Right lung (tissue), 5 donors: ENCODE measurements around the gene PAPSS2. TPM values are rescaled to one million over a fixed set of nuclear protein-coding genes. Genes with fewer than 3 reads are reported as not detected.

Experiments used
- DNase-seq, 2 donors: peaks; one replicate each; pipeline ENCODE4 v3.0.0-alpha.2; 2013
- polyA plus RNA-seq, 5 donors: library from polyadenylated mRNA; unstranded; fragments of 120-200 nt; gene quantifications; one replicate each; pipeline versions ENCODE4 v1.2.1 to v1.2.3, GENCODE V29; 2013; ENCODE audit warnings: inconsistent platforms in 1 of 5, low replicate concordance in 1 of 5; ENCODE audit not compliant: insufficient read length in 5 of 5, insufficient read depth in 1 of 5

Gene PAPSS2
- polyA plus RNA-seq, 5 donors = 45.5 to 58.2 (median 55.2) TPM

DNA sequence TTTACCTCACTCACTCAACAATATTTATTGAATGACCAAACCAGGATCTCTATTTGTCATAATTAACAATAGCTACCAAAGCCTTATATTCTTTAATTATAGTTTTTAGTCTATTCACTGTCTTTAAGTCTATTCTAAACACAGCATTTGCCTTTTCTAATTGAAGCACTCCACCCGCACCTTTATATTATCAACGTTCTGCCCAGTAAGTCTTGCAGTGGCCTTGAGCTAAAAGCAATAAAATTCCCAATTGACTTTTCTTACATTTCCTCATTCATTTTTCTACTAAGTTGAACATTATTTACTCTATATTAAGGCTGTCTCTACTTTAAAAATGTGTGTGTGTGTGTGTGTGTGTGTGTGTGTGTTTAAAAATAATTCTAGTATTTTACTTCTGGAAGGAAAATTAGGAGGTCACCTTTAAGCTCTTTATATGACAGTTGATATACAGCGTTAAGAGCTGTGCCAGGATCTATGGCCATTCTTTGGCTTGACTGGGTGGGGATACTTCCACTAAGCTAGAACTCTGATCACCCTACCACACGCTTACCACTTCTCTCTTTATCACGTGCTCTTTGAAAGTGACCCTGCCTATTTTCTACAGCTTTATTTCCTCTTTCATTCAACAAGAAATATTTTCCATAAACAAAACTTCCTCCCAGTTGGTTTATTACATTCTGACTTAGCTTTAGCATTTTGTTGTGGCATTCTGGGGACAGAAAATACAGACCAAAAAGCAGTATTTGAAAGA is 8.8 kb downstream of the PAPSS2 start:
- DNase-seq = no peak

GRCh38 chr10:87669752-87670151 is 10.1 kb downstream of the PAPSS2 start:
- DNase-seq = no peak

DNA sequence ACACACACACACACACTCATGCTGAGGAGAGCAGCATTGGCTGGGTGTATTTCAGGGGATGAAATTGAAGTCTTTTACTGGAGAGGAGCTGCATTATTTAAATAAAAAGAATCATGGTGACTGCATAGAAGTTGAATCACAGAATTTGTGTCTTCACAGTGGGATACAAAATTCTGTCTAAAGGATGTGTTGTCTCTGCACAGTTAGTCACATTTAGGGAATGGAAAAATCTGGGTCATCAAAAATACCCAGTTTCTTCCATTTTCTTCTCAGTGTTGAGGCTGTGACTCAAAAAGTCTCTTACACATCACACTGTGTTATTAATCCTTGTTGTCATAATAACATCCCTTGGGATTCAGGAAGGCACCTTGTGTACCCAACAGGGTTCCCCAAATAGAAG is 10.9 kb downstream of the PAPSS2 start:
- DNase-seq = no peak

GRCh38 chr10:87671139-87671815 is 11.6 kb downstream of the PAPSS2 start:
- DNase-seq = no peak

- no peak for DNase-seq
These were observed 12.9 kb downstream of the PAPSS2 start for GRCh38 chr10:87672551-87672950.

DNA sequence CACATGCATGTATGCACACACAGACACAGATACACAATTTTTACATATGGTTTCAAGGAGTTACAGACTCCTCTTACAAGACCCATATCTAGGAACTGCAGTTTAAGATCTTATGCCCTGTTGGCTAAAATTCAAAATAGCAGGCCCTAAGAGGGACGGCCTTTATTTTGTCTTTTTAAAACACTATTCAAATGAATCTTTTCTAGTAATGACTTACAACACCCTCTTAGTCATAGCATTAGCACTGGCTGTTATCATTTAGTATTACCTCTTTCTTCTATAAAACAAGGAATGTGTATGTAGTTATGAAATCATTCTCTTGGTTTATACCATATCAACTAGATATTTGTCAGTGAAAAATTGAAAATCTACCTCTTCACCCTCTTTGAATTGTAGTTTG is 15.3 kb downstream of the PAPSS2 start:
- DNase-seq = no peak

GRCh38 chr10:87675396-87676376 is 16.0 kb downstream of the PAPSS2 start:
- no peak for DNase-seq

DNA sequence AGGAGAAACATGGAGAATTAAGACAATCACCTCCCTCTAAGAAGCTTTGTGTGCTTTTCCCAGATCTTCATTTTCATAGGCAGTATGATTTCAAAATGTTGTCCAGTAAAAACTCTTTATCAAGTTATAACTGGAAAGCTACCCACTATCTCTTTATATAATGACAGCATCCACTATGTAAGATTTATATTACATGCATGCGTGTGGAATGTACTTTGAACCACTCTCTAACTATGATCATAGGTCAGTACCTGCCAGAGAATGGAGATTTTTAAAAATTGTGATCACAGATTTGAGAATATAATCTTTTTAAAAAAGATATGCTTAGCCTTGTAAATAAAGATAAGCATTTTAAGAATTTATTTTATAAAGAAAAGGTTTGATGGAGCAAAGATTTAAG is 17.9 kb downstream of the PAPSS2 start:
- DNase-seq = no peak

DNA sequence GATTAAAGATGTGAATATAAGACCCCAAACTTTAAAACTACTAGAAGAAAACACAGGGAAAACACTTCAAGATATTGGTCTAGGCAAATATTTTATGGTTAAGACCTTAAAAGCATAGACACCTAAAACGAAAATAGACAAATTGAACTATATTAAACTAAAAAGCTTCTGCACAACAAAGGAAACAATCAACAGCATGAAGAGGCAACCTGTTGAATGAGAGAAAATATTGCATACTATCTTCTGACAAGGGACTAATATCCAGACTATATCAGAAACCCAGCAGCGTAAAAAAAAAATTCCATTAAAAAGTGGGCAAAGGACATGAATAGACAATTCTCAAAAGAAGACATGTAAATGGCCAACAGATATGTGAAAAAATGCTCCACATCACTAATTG is 18.6 kb downstream of the PAPSS2 start:
- no peak for DNase-seq

DNA sequence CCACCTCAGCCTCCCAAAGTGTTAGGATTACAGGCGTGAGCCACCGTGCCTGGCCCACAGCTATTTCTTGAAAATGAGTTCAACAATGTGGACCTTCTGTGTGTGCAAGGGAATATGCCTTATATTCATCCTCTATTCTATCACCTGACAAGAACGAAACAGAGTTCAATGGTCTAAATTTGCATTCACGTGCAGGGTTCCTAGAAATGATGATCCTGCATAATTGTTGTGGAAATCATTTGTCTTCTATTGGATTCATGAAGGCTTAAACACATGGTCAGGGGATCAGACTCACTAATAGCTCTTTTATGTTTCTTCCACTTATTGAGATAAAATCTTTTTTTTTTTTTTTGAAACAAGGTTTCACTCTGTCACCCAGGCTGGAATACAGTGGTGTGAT is 23.7 kb downstream of the PAPSS2 start:
- DNase-seq = no peak

- no peak for DNase-seq
These were observed 24.4 kb downstream of the PAPSS2 start for GRCh38 chr10:87684001-87684638.

DNA sequence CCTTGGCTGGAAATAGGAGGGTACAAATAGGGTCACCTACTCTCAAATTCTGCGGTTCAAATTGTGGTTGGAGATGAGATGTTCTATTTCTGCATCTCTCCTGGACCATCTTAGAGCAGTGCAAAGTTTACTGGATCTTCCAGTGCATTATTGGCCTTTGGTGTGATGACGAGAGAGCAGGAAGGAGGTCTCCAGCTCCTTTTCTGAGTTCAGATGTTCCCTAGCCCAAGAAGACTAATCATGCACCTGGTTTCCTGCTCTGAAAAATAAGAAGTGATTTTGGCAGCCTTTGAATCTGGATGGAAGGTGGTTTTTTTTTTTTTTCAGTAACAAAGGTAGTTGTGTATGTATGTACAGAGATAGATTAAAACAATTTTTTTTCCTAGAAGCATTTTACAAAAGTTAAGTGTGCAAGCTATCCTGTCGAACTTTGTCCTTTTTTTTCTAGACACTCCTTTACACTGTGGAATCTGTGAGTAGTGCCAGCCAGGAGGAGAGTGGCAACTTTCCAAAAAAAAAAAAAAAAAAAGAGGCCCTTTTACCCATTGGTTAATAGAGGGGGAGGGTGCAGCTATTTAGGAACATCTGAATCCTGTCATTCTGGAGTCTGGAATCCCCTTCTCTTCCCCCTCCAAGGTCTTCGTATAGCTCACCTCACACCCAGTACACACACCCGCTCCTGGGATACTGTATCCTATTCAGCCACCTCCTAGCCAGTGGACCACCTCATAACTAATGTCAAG is 26.3 kb downstream of the PAPSS2 start:
- no peak for DNase-seq

GRCh38 chr10:87691506-87692070 is 31.9 kb downstream of the PAPSS2 start:
- no peak for DNase-seq

- DNase-seq = no peak
These were observed 33.3 kb downstream of the PAPSS2 start for GRCh38 chr10:87692956-87693484.

DNA sequence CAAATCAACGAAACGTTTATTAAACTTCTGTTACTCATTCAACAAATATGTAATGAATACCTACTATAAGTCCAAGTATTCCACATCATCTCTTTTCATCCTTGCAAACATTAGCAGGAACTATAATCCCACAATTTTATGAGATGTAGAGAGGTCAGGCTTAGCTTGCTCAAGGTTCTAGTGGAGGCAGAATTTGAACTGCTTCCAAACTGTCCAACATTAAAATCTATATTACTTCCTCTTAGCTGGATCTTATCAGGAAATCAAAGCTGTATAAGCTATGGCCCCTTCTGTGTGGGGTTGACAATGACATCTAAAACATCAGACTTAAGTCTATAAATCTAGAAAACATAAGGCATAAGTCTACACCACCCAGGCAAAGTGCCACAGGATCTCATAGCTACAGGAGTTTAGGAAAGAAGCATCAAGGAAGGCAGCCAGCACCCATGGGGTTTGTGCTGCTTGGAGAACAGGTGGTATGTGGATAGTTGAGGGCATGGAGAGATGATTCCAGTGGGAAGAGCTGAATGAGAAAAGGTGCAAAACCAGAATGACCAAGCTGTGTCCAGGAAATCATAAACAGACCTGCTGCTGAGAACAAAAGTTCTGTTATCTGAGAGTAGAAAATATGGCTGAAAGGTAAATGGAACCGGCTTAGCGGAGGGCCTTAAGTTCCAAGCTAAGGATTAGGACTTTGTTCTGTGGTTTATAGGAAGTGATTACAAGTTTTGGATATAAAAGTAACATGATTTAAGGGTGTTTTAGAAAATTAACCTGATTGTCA is 34.5 kb downstream of the PAPSS2 start:
- DNase-seq = no peak

- DNase-seq = no peak
These were observed 35.4 kb downstream of the PAPSS2 start for GRCh38 chr10:87695074-87695473.

GRCh38 chr10:87696922-87697745 is 37.5 kb downstream of the PAPSS2 start:
- DNase-seq = no peak

DNA sequence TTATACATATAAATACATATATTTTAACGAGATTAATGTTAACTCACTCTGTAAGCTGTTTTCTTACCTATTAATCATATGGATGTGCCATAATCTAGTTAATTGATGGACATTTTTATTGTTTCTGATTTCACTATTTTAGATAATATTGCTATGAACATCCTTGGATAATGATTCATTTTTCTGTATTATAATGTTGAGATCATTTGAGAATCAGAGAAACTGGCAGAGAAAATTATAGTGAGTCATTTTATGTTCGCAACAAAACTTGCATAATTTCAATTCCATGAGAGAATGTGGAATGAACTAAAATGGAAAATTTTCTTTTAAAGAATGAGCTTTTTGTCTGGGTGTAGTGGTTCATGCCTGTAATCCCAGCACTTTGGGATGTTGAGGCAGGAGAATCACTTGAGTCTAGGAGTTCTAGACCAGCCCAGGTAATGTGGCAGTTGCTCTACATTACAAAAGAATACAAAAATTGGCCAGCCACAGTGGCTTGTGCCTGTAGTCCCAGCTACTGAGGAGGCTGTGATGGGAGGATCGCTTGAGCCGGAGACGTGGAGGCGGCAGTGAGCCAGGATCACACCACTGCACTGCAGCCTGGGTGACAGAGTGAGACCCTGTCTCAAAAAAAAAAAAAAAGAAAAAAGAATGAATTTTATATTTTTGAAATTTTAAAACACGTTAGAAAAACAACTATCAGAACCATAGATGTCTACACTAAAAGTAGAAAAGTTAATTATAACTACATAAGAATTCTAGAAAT is 40.5 kb downstream of the PAPSS2 start:
- DNase-seq = no peak
